Measurements from ENCODE around the gene ECE2. TPM values are rescaled to one million over a fixed set of nuclear protein-coding genes. Genes with fewer than 3 reads are reported as not detected.
"Not testable (repeated sequence)": the region's sequence is repeated elsewhere in the genome, so short reads cannot be mapped to it uniquely, and the experiment has no call there.

Gene ECE2
- total RNA-seq, 4 donors from 2014 or later: not detected

- H3K27ac ChIP-seq: no peak overlapping the region
- H3K9me3 ChIP-seq: no peaks in the 10 kb centered on the region
- WGBS, 2 donors: 0 to 1% methylated on average over 18 to 23 of the region's 49 CpGs
- H3K4me3 ChIP-seq (replicated peaks in 1 of 3): peak overlapping the region in 1 of 3 donors; percentile 26
- peaks cover 0 to 3% of the 10 kb centered on the region in 2 donors for H3K36me3 ChIP-seq
- peaks cover 23 to 30% of the 10 kb centered on the region in 2 donors for H3K4me1 ChIP-seq
- H3K27me3 ChIP-seq: peaks cover 28% of the 10 kb centered on the region
- intact Hi-C loops (cut with DNase I): no loop called here
- TF ChIP-seq POLR2A (IDR thresholded peaks at IDR 0.05) (no peak), CTCF (IDR thresholded peaks at IDR 0.05) (no peak)
- DNase-seq: no peak
Observed at GRCh38 chr3:184260724-184261269, 15.0 kb upstream of the ECE2 start.

- 0 to 1% methylated on average over 9 to 14 of the region's 67 CpGs for WGBS, 2 donors
- no peaks in the 10 kb centered on the region for H3K9me3 ChIP-seq
- DNase-seq: peak; percentile 22
- TF ChIP-seq POLR2A (IDR thresholded peaks at IDR 0.05) (no peak), CTCF (IDR thresholded peaks at IDR 0.05) (no peak)
- intact Hi-C loops (cut with DNase I): no loop called here
- H3K36me3 ChIP-seq: peaks cover 0 to 3% of the 10 kb centered on the region in 2 donors
- H3K27me3 ChIP-seq: peaks cover 28% of the 10 kb centered on the region
- peaks cover 23 to 30% of the 10 kb centered on the region in 2 donors for H3K4me1 ChIP-seq
- H3K27ac ChIP-seq: no peak within 1 kb of the TSS
- peak within 1 kb of the TSS in 1 of 3 donors; percentile 26 for H3K4me3 ChIP-seq (replicated peaks in 1 of 3)
Observed at GRCh38 chr3:184261270-184261853, 14.5 kb upstream of the ECE2 start, which contains the start of gene CAMK2N2. Gene CAMK2N2 (minus strand): TSS chr3:184261553. CDS start chr3:184261285, 268 bp downstream.

- Histone ChIP-seq H3K4me1 (peaks cover 23 to 30% of the 10 kb centered on the region in 2 donors), H3K27me3 (peaks cover 28% of the 10 kb centered on the region), H3K9me3 (no peaks in the 10 kb centered on the region), H3K4me3 (replicated peaks in 1 of 3) (no peak overlapping the region), H3K27ac (no peak overlapping the region), H3K36me3 (peaks cover 0 to 3% of the 10 kb centered on the region in 2 donors)
- no peak for TF ChIP-seq CTCF (IDR thresholded peaks at IDR 0.05)
- intact Hi-C loops (cut with DNase I): no loop called here
- 1 to 4% methylated on average over 37 of the region's 66 CpGs for WGBS, 2 donors
- DNase-seq: peak in 1 of 2 donors; percentile 30
Observed at GRCh38 chr3:184261854-184262763, 13.7 kb upstream of the ECE2 start.

- H3K4me3 ChIP-seq (replicated peaks in 1 of 3): no peak overlapping the region
- peaks cover 28% of the 10 kb centered on the region for H3K27me3 ChIP-seq
- no peak for DNase-seq
- no peak overlapping the region for H3K27ac ChIP-seq
- peaks cover 0 to 3% of the 10 kb centered on the region in 2 donors for H3K36me3 ChIP-seq
- no peaks in the 10 kb centered on the region for H3K9me3 ChIP-seq
- TF ChIP-seq CTCF (IDR thresholded peaks at IDR 0.05) (no peak), POLR2A (IDR thresholded peaks at IDR 0.05) (no peak)
- 13 to 20% methylated on average over 15 of the region's 15 CpGs for WGBS, 2 donors
- H3K4me1 ChIP-seq: peaks cover 23 to 30% of the 10 kb centered on the region in 2 donors
- intact Hi-C loops (cut with DNase I): no loop called here
Observed at GRCh38 chr3:184262764-184263179, 13.1 kb upstream of the ECE2 start.

GRCh38 chr3:184267249-184267648 is 8.6 kb upstream of the ECE2 start:
- H3K4me1 ChIP-seq; H3K4me3 ChIP-seq (replicated peaks in 1 of 3); H3K27ac ChIP-seq; intact Hi-C loops (cut with DNase I); H3K36me3 ChIP-seq; H3K9me3 ChIP-seq; DNase-seq: not testable (repeated sequence)
- 82 to 94% methylated on average over 1 of the region's 1 CpG for WGBS, 2 donors
- peaks cover 10% of the 10 kb centered on the region for H3K27me3 ChIP-seq

Measured in thyroid gland (tissue), 4 donors.